ENCODE data around the gene RAF1. TPM values are rescaled to one million over a fixed set of nuclear protein-coding genes. Genes with fewer than 3 reads are reported as not detected.

RAF1 gene
- total and polyA plus RNA-seq, 2 of the 8 experiments (the other 6 are each of a cell fraction or from before 2014, with no cell fraction given): 103 to 118 TPM

DNA sequence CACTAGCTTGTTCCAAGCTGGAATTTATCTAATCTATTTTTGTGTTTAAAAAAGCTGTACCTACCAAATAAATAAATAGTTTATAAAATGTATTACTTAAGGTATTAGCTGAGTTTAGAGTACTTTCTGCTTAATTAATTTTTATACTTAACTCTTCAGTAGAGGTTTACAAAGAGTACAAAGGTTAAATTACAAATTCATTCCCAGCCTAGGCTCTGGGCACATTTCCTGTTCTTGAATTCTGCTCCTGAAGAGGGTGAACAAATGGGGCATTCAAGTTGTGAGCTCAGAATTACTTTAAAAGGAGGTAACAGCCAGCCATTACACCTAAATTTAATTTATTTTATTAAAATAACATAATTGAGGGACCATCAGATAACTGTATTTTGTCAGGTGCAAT is 80.6 kb downstream of the RAF1 start:
- H2BK5ac ChIP-seq (ENCODE audit: low read depth, low read length): no peak overlapping the region
- H4K20me1 ChIP-seq (replicated peaks in 1 of 2; ENCODE audit: control insufficient read depth in 1 of 2, insufficient read depth in 2 of 2, low read length in 2 of 2): peaks cover 4 to 8% of the 10 kb centered on the region in 2 experiments
- H2AK5ac ChIP-seq (ENCODE audit: low read depth, low read length): no peak overlapping the region
- no peak overlapping the region for H4K5ac ChIP-seq (ENCODE audit: insufficient read length, low read depth, low read length)
- no peak overlapping the region for H2BK20ac ChIP-seq (ENCODE audit: low read length)
- H3K27me3 ChIP-seq (replicated peaks in 1 of 4; ENCODE audit: control insufficient read depth in 3 of 4, extremely low read depth in 1 of 4, insufficient read depth in 3 of 4, low read length in 3 of 4): no peaks in the 10 kb centered on the region
- no peak overlapping the region for H2BK15ac ChIP-seq (ENCODE audit: low read length)
- no peak overlapping the region for H2BK120ac ChIP-seq (replicated peaks; ENCODE audit: low read depth, low read length)
- no peak overlapping the region for H3K14ac ChIP-seq (ENCODE audit: insufficient read length)
- no peak overlapping the region for H4K8ac ChIP-seq (ENCODE audit: extremely low read depth, insufficient read depth, low read length)
- H3K79me1 ChIP-seq (ENCODE audit: low read depth, low read length): no peaks in the 10 kb centered on the region
- H3K56ac ChIP-seq (replicated peaks; ENCODE audit: insufficient read length, low read depth, low read length): no peak overlapping the region
- no peaks in the 10 kb centered on the region for H3K79me2 ChIP-seq (ENCODE audit: control insufficient read depth in 1 of 2, insufficient read depth in 2 of 2, low read length in 2 of 2)
- ChIA-PET CTCF (ENCODE audit: partially characterized antibody) (interaction anchor here (1.2 to 1.8 kb wide), 3 partner anchors 25 to 137 kb away, joined by 3 to 4 read pairs (median 4); partner anchors contain the start of gene MKRN2OS), POLR2A (ENCODE audit: partially characterized antibody) (interaction anchor here (0.8 to 1.8 kb wide), 4 partner anchors 9 to 175 kb away, joined by 3 to 5 read pairs (median 4); partner anchors contain the start of gene TMEM40)
- H3K9ac ChIP-seq (replicated peaks in 1 of 4; ENCODE audit: extremely low read depth in 1 of 4, low read depth in 3 of 4, low read length in 3 of 4): no peak overlapping the region
- TF ChIP-seq SIRT6 (IDR thresholded peaks at IDR 0.05; ENCODE audit: low read length) (no peak), TCF12 (IDR thresholded peaks at IDR 0.05; ENCODE audit: low read depth, low read length) (no peak), HDAC6 (IDR thresholded peaks at IDR 0.05; ENCODE audit: low read depth, low read length) (no peak), POLR2A (IDR thresholded peaks at IDR 0.05; ENCODE audit: control extremely low read depth in 1 of 2, low read depth in 2 of 2, low read length in 2 of 2) (no peak), NRF1 (IDR thresholded peaks at IDR 0.05; ENCODE audit: low read depth, low read length) (no peak), JUND (IDR thresholded peaks at IDR 0.05; ENCODE audit: low read length) (no peak), TAF7 (optimal IDR thresholded peaks at IDR 0.05; ENCODE audit: borderline replicate concordance, low read depth, low read length) (no peak), BRCA1 (IDR thresholded peaks at IDR 0.05; ENCODE audit: low read depth, low read length) (no peak), POU5F1 (IDR thresholded peaks at IDR 0.05; ENCODE audit: low read depth, low read length) (no peak), SP4 (IDR thresholded peaks at IDR 0.05; ENCODE audit: low read length) (no peak)
- TF ChIP-seq, protein P1, sequence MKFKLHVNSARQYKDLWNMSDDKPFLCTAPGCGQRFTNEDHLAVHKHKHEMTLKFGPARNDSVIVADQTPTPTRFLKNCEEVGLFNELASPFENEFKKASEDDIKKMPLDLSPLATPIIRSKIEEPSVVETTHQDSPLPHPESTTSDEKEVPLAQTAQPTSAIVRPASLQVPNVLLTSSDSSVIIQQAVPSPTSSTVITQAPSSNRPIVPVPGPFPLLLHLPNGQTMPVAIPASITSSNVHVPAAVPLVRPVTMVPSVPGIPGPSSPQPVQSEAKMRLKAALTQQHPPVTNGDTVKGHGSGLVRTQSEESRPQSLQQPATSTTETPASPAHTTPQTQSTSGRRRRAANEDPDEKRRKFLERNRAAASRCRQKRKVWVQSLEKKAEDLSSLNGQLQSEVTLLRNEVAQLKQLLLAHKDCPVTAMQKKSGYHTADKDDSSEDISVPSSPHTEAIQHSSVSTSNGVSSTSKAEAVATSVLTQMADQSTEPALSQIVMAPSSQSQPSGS (IDR thresholded peaks at IDR 0.05; ENCODE audit: low read length): no peak
- no peak overlapping the region for H3K4me3 ChIP-seq (ENCODE audit: extremely low read depth in 1 of 4, insufficient read depth in 2 of 4, low read depth in 3 of 4, low read length in 4 of 4)
- no peaks in the 10 kb centered on the region for H3K4me1 ChIP-seq (replicated peaks in 1 of 4; ENCODE audit: control insufficient read depth in 3 of 4, insufficient read depth in 4 of 4, low read length in 3 of 4)
- H3K4ac ChIP-seq (replicated peaks; ENCODE audit: insufficient read length, low read depth, low read length): no peak overlapping the region
- no peak overlapping the region for H3K23ac ChIP-seq (ENCODE audit: insufficient read length)
- no peak for DNase-seq (ENCODE audit: low read depth in 1 of 2, low spot score in 2 of 2)
- peaks cover 25 to 65% (median 46%) of the 10 kb centered on the region in 4 experiments for H3K36me3 ChIP-seq (ENCODE audit: control insufficient read depth in 2 of 4, insufficient read depth in 4 of 4, low read length in 3 of 4)
- no peak for FAIRE-seq
- no peak overlapping the region for H4K91ac ChIP-seq (replicated peaks; ENCODE audit: insufficient read length, low read length)
- H3K9me3 ChIP-seq (ENCODE audit: insufficient read depth in 2 of 2, low read depth in 1 of 2, low read length in 1 of 2): no peaks in the 10 kb centered on the region
- H3K18ac ChIP-seq (ENCODE audit: extremely low read depth, low read length): no peak overlapping the region
- H2BK12ac ChIP-seq (ENCODE audit: low read depth, low read length): no peak overlapping the region
- H3K27ac ChIP-seq (ENCODE audit: low read depth, low read length): no peak overlapping the region
- H3K23me2 ChIP-seq (ENCODE audit: low read depth, low read length): no peaks in the 10 kb centered on the region
- no peak overlapping the region for H3K4me2 ChIP-seq (ENCODE audit: insufficient read depth in 1 of 2, low read depth in 2 of 2, low read length in 2 of 2)
- no peak overlapping the region for H2AFZ ChIP-seq (ENCODE audit: low read length)
